A673 (cell line): ENCODE measurements around the gene GNG7. TPM values are rescaled to one million over a fixed set of nuclear protein-coding genes. Genes with fewer than 3 reads are reported as not detected.

Source experiments
- BruUV-seq: library from RNA; stranded (reverse); fragments of 400-500 nt; replicated peaks from 2 replicates; lab custom pipeline; 2021; lab: Mats Ljungman, UMichigan
- CTCF ChIA-PET: fragments of 300-600 bp; sonication (Branson Sonifier 250); formaldehyde crosslinking; loops from one replicate; lab custom pipeline; 2022; ENCODE audit warnings: antibody characterized with exemption; lab: Charles Lee
- POLR2A ChIA-PET: fragments of 300-600 bp; sonication (Branson Sonifier 250); formaldehyde crosslinking; loops from one replicate; lab custom pipeline; 2022; ENCODE audit warnings: antibody characterized with exemption; ENCODE audit not compliant: low non-redundant PET; lab: Charles Lee
- DNase-seq: peaks from one replicate; pipeline ENCODE4 v3.0.0-alpha.2; 2015; ENCODE audit warnings: low spot score
- H3K27ac ChIP-seq: fragments of 200-600 bp; sonication (generic); 2 replicates; pipeline ENCODE4 v1.5.1; 2016; ENCODE audit warnings: mixed run types, low read depth, mild to moderate bottlenecking, mixed read lengths, antibody characterized with exemption, low read length; ENCODE audit not compliant: poor library complexity, severe bottlenecking
- H3K27me3 ChIP-seq: fragments of 200-600 bp; sonication (generic); replicated peaks from 2 replicates; pipeline ENCODE4 v1.6.1; 2017; ENCODE audit warnings: mixed run types, low read depth, mild to moderate bottlenecking, mixed read lengths, antibody characterized with exemption, low read length; ENCODE audit not compliant: insufficient read depth, poor library complexity
- H3K36me3 ChIP-seq: fragments of 200-600 bp; sonication (generic); 2 replicates; pipeline ENCODE4 v1.6.1; 2016; ENCODE audit warnings: mixed run types, mild to moderate bottlenecking, mixed read lengths, antibody characterized with exemption, low read length; ENCODE audit not compliant: insufficient read depth, poor library complexity, severe bottlenecking
- H3K4me1 ChIP-seq: fragments of 200-600 bp; sonication (generic); 2 replicates; pipeline ENCODE4 v1.6.1; 2017; ENCODE audit warnings: mixed run types, mild to moderate bottlenecking, mixed read lengths, antibody characterized with exemption, low read length; ENCODE audit not compliant: insufficient read depth, poor library complexity, severe bottlenecking
- H3K4me3 ChIP-seq: fragments of 200-600 bp; sonication (generic); 2 replicates; pipeline ENCODE4 v1.5.1; 2016; ENCODE audit warnings: low read depth, mixed run types, mild to moderate bottlenecking, mixed read lengths, low read length; ENCODE audit not compliant: poor library complexity, severe bottlenecking
- H3K9me3 ChIP-seq: fragments of 200-600 bp; sonication (generic); 2 replicates; pipeline ENCODE4 v1.6.1; 2016; ENCODE audit warnings: mixed run types, low read depth, mild to moderate bottlenecking, mixed read lengths, antibody characterized with exemption, low read length; ENCODE audit not compliant: poor library complexity, severe bottlenecking
- EZH2 ChIP-seq: fragments of 200-600 bp; sonication (generic); IDR thresholded peaks from 2 replicates; pipeline ENCODE4 v1.6.1; 2017; ENCODE audit warnings: borderline replicate concordance, low read depth, mild to moderate bottlenecking, mixed read lengths, antibody characterized with exemption, low read length; ENCODE audit not compliant: poor library complexity, severe bottlenecking
- intact Hi-C: fragments of 100-400 bp; cut with micrococcal nuclease; formaldehyde crosslinking; loops from one replicate; pipeline ENCODE4 v1.10.0; 2022; ENCODE audit not compliant: unreplicated experiment
- total RNA-seq: library from RNA; stranded (reverse); gene quantifications from 2 replicates; pipeline ENCODE4 v1.2.3, GENCODE V29; 2021
- TF ChIP-seq, protein P1 (sequence below): fragments of 300-800, 200-600 bp; sonication (generic); conservative IDR thresholded peaks from 2 replicates; pipeline ENCODE4 v1.5.1; 2017; ENCODE audit warnings: low read depth, mild to moderate bottlenecking, antibody characterized with exemption, low read length, moderate library complexity, mixed read lengths

GNG7 gene
- total RNA-seq, 1 experiment from 2014 or later = 0.30 TPM

DNA sequence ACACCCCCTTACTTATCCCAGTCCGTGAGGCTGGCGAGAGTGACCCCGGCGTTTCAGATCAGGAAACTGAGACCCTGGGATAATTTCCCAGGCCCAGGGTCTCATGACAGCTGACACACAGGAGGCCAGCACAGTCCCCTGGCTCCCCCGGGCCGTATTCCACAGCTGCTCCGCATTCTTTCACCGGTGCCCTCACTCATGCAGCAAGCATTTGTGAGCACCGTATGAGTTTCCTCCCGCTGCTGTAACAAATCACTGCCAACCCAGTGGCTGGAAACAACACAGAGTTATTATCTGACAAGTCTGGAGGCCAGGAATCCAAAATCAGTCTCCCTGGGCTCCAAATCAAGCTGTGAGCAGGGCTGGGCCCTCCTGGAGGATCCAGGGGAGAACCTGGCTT is 205.3 kb downstream of the GNG7 start:
- Histone ChIP-seq H3K36me3 (no peaks in the 10 kb centered on the region), H3K9me3 (no peaks in the 10 kb centered on the region), H3K4me1 (peaks cover 6% of the 10 kb centered on the region), H3K27ac (no peak overlapping the region), H3K4me3 (no peak overlapping the region), H3K27me3 (no peaks in the 10 kb centered on the region)
- DNase-seq = no peak
- CTCF ChIA-PET = no interaction called here
- TF ChIP-seq, protein P1, sequence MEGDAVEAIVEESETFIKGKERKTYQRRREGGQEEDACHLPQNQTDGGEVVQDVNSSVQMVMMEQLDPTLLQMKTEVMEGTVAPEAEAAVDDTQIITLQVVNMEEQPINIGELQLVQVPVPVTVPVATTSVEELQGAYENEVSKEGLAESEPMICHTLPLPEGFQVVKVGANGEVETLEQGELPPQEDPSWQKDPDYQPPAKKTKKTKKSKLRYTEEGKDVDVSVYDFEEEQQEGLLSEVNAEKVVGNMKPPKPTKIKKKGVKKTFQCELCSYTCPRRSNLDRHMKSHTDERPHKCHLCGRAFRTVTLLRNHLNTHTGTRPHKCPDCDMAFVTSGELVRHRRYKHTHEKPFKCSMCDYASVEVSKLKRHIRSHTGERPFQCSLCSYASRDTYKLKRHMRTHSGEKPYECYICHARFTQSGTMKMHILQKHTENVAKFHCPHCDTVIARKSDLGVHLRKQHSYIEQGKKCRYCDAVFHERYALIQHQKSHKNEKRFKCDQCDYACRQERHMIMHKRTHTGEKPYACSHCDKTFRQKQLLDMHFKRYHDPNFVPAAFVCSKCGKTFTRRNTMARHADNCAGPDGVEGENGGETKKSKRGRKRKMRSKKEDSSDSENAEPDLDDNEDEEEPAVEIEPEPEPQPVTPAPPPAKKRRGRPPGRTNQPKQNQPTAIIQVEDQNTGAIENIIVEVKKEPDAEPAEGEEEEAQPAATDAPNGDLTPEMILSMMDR = no peak
- no peak for TF ChIP-seq EZH2
- intact Hi-C loops = no loop called here
- BruUV-seq = no TSS peak
- POLR2A ChIA-PET = no interaction called here

GRCh38 chr19:2495651-2496316 is 206.7 kb downstream of the GNG7 start:
- DNase-seq = no peak
- peaks cover 6% of the 10 kb centered on the region for H3K4me1 ChIP-seq
- peak overlapping the region; percentile 54 for H3K4me3 ChIP-seq
- CTCF ChIA-PET = no interaction called here
- no peaks in the 10 kb centered on the region for H3K36me3 ChIP-seq
- POLR2A ChIA-PET = no interaction called here
- H3K9me3 ChIP-seq = no peaks in the 10 kb centered on the region
- H3K27me3 ChIP-seq = no peaks in the 10 kb centered on the region
- BruUV-seq = no TSS peak
- no peak for TF ChIP-seq EZH2
- TF ChIP-seq, protein P1 = no peak
- intact Hi-C loops = no loop called here
- H3K27ac ChIP-seq = no peak overlapping the region

- intact Hi-C loops = no loop called here
- ChIA-PET POLR2A (interaction anchor here (0.7 kb wide), 1 partner anchor 24 kb away, joined by 3 read pairs; no protein-coding TSS in a partner anchor), CTCF (no interaction called here)
- Histone ChIP-seq H3K27me3 (no peaks in the 10 kb centered on the region), H3K36me3 (no peaks in the 10 kb centered on the region), H3K9me3 (no peaks in the 10 kb centered on the region), H3K4me3 (peak overlapping the region; percentile 54), H3K4me1 (peaks cover 6% of the 10 kb centered on the region), H3K27ac (peak overlapping the region; percentile 68)
- no TSS peak for BruUV-seq
- TF ChIP-seq, protein P1 = no peak
- no peak for TF ChIP-seq EZH2
- no peak for DNase-seq
Observed at GRCh38 chr19:2495130-2495641, 207.3 kb downstream of the GNG7 start.
